ENCODE measurements around the gene ZFHX3.

Gene ZFHX3

DNA sequence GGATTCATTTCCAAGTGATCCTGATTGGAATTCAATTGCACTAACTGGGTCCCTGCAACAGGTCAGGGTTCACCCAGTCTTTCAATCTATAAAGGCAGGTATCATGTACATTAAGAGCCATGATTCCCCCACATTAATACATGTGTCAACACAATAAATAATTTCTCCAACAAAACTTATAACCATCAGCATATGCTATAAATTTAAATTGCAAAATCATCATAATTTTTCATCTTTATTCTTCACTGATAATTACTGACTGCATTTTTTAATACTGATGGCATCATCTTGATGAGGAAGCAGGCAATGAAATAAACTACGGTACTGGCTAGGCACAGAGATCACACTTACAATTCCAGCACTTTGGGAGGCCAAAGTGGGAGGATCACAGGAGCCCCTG, 59.4 kb downstream of the ZFHX3 start:
- TF ChIP-seq TEAD4 (IDR thresholded peaks at IDR 0.05) (no peak), FOXM1 (IDR thresholded peaks at IDR 0.05; ENCODE audit: borderline replicate concordance, low read depth) (no peak), CEBPB (IDR thresholded peaks at IDR 0.05) (no peak), ZBTB7A (IDR thresholded peaks at IDR 0.05; ENCODE audit: low read depth) (no peak), TCF12 (IDR thresholded peaks at IDR 0.05; ENCODE audit: low read depth) (no peak), CREB1 (IDR thresholded peaks at IDR 0.05; ENCODE audit: low read depth) (no peak), YY1 (IDR thresholded peaks at IDR 0.05; ENCODE audit: low read depth) (no peak), EGR1 (IDR thresholded peaks at IDR 0.05) (no peak), TAF1 (IDR thresholded peaks at IDR 0.05; ENCODE audit: low read depth) (no peak)
- TF ChIP-seq, protein P1, sequence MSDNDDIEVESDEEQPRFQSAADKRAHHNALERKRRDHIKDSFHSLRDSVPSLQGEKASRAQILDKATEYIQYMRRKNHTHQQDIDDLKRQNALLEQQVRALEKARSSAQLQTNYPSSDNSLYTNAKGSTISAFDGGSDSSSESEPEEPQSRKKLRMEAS (IDR thresholded peaks at IDR 0.05), result no peak
- TF ChIP-seq, protein P2, sequence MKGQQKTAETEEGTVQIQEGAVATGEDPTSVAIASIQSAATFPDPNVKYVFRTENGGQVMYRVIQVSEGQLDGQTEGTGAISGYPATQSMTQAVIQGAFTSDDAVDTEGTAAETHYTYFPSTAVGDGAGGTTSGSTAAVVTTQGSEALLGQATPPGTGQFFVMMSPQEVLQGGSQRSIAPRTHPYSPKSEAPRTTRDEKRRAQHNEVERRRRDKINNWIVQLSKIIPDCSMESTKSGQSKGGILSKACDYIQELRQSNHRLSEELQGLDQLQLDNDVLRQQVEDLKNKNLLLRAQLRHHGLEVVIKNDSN (IDR thresholded peaks at IDR 0.05), result no peak

DNA sequence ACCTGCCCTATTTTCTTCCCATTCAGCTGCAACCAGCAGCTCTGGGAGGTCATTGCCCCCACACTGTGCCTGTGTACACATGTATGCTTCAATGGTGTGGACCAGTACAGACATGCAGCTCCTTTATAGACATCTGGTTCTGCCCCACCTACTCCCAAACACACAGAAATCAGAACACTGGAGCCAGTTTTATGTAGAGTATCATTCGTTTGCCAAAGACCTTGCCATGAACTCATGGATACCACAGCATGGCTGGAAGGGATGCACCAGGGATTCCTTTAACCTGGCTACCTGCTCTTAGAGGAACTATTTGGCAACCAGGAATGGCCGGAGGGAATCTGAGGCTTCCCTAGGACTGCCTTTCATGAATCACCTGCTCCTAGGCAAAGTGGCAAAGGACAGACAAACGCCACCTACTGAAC, 60.4 kb downstream of the ZFHX3 start:
- no peak for TF ChIP-seq TEAD4 (IDR thresholded peaks at IDR 0.05)
- TF ChIP-seq, protein P2 (IDR thresholded peaks at IDR 0.05), result no peak
- no peak for TF ChIP-seq CREB1 (IDR thresholded peaks at IDR 0.05; ENCODE audit: low read depth)
- TF ChIP-seq ZBTB7A (IDR thresholded peaks at IDR 0.05; ENCODE audit: low read depth), result no peak
- TF ChIP-seq, protein P3, sequence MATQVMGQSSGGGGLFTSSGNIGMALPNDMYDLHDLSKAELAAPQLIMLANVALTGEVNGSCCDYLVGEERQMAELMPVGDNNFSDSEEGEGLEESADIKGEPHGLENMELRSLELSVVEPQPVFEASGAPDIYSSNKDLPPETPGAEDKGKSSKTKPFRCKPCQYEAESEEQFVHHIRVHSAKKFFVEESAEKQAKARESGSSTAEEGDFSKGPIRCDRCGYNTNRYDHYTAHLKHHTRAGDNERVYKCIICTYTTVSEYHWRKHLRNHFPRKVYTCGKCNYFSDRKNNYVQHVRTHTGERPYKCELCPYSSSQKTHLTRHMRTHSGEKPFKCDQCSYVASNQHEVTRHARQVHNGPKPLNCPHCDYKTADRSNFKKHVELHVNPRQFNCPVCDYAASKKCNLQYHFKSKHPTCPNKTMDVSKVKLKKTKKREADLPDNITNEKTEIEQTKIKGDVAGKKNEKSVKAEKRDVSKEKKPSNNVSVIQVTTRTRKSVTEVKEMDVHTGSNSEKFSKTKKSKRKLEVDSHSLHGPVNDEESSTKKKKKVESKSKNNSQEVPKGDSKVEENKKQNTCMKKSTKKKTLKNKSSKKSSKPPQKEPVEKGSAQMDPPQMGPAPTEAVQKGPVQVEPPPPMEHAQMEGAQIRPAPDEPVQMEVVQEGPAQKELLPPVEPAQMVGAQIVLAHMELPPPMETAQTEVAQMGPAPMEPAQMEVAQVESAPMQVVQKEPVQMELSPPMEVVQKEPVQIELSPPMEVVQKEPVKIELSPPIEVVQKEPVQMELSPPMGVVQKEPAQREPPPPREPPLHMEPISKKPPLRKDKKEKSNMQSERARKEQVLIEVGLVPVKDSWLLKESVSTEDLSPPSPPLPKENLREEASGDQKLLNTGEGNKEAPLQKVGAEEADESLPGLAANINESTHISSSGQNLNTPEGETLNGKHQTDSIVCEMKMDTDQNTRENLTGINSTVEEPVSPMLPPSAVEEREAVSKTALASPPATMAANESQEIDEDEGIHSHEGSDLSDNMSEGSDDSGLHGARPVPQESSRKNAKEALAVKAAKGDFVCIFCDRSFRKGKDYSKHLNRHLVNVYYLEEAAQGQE (IDR thresholded peaks at IDR 0.05; ENCODE audit: low read depth), result no peak
- no peak for TF ChIP-seq EP300 (IDR thresholded peaks at IDR 0.05; ENCODE audit: borderline replicate concordance)
- TF ChIP-seq EGR1 (IDR thresholded peaks at IDR 0.05), result no peak
- TF ChIP-seq TCF12 (IDR thresholded peaks at IDR 0.05; ENCODE audit: low read depth), result no peak
- no peak for TF ChIP-seq YY1 (IDR thresholded peaks at IDR 0.05; ENCODE audit: low read depth)
- TF ChIP-seq FOXM1 (IDR thresholded peaks at IDR 0.05; ENCODE audit: borderline replicate concordance, low read depth), result no peak
- TF ChIP-seq CEBPB (IDR thresholded peaks at IDR 0.05), result no peak
- TF ChIP-seq NFIC (IDR thresholded peaks at IDR 0.05), result no peak

DNA sequence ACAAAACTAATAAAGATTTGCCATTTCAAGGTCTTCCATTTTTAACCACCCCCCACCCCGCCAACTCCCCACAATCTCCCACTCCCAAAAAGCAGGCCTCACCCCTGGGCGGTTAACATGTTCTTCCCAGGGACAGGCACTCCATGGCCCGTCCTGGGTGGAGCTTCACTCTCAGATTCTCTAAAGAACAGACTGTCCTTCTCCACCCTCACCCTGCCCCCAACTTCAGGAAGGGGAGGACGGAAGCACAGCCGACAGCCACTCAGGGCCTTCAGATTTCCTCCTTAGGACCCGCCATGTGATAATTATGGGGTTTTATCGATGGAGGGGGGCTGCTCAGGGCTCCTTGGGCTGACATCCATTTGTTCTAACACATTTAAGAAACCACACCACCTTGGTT, 61.9 kb downstream of the ZFHX3 start:
- no peak for TF ChIP-seq EGR1 (IDR thresholded peaks at IDR 0.05)

DNA sequence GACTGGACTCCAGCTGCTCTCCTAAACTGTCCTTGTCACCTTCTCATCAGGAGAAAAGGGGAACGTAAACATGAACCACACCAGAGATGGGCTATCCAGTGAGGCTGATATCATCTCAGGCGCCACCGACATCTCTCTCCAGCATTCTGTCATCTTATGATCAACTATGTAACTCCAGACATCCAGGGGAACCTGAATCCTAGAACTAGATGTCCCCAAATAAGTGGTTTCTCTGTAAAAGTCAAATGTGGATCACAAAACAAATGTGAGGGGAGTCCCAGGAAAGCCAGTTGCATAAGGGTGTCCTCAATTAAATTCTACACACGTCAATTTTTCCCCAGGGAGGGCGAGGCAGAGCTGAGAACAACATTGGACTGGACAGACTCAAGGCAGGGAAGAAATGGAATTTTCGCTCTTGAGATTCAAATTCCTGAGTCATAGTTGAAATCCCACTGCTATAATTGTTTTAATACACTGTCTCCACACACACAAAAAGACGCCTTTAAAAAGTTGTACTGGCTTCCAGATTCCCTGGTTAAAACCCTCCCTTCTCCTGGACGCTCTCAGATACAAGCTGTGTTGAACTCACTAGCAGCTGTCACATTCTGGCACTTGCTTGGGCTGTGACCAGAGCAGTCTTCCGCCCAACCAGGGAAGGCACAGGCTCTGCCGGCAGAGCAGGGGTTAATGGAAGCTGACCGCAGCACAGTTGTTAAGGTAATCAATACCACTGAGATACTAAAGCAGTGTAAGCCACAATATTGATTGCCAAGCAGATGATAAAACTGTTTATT, 62.6 kb downstream of the ZFHX3 start:
- no peak for TF ChIP-seq TCF12 (IDR thresholded peaks at IDR 0.05; ENCODE audit: low read depth)
- no peak for TF ChIP-seq RAD21 (IDR thresholded peaks at IDR 0.05; ENCODE audit: low read depth)
- TF ChIP-seq, protein P1 (IDR thresholded peaks at IDR 0.05), result no peak
- TF ChIP-seq YY1 (IDR thresholded peaks at IDR 0.05; ENCODE audit: low read depth), result no peak
- no peak for TF ChIP-seq TAF1 (IDR thresholded peaks at IDR 0.05; ENCODE audit: low read depth)
- no peak for TF ChIP-seq NFIC (IDR thresholded peaks at IDR 0.05)
- TF ChIP-seq, protein P2 (IDR thresholded peaks at IDR 0.05), result no peak
- no peak for TF ChIP-seq CREB1 (IDR thresholded peaks at IDR 0.05; ENCODE audit: low read depth)
- TF ChIP-seq, protein P3 (IDR thresholded peaks at IDR 0.05; ENCODE audit: low read depth), result no peak
- TF ChIP-seq ZBTB7A (IDR thresholded peaks at IDR 0.05; ENCODE audit: low read depth), result no peak
- no peak for TF ChIP-seq EP300 (IDR thresholded peaks at IDR 0.05; ENCODE audit: borderline replicate concordance)
- no peak for TF ChIP-seq FOXM1 (IDR thresholded peaks at IDR 0.05; ENCODE audit: borderline replicate concordance, low read depth)
- no peak for TF ChIP-seq CEBPB (IDR thresholded peaks at IDR 0.05)
- TF ChIP-seq EGR1 (IDR thresholded peaks at IDR 0.05), result no peak
- no peak for TF ChIP-seq TEAD4 (IDR thresholded peaks at IDR 0.05)

DNA sequence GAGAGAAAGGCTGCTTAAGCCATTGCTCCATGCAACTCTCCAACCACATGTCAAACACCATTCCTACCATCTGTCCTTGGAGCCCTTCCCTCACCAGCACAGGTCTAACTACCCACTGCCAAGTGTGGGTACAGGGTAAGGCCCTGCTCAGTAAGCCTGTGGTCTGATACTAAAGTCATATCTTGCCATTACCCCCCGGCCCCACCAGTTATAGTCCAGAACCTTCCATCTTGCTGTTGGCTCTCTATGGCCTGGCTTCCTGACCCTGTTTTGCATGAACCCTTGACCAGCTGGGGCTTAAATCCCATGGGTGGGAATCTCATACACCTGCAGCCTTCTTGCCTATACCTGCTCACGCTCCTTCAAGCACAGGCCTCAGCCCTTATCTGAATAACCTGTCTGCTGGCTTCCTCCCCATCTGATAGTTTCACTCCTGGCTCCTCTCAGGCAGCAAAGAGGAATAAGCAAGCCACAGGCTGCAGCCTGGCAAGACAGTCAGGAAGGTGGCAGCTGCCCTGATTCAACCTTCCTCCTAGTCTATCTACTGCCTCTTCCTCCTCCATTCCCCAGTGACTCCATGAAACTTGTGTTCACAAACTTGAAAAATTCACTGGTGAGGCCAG, 64.1 kb downstream of the ZFHX3 start:
- TF ChIP-seq ZBTB7A (IDR thresholded peaks at IDR 0.05; ENCODE audit: low read depth), result no peak
- TF ChIP-seq EP300 (IDR thresholded peaks at IDR 0.05; ENCODE audit: borderline replicate concordance), result no peak
- TF ChIP-seq TCF12 (IDR thresholded peaks at IDR 0.05; ENCODE audit: low read depth), result no peak
- TF ChIP-seq, protein P1 (IDR thresholded peaks at IDR 0.05), result no peak
- TF ChIP-seq, protein P2 (IDR thresholded peaks at IDR 0.05), result no peak
- TF ChIP-seq EGR1 (IDR thresholded peaks at IDR 0.05), result no peak
- TF ChIP-seq CEBPB (IDR thresholded peaks at IDR 0.05), result no peak
- no peak for TF ChIP-seq YY1 (IDR thresholded peaks at IDR 0.05; ENCODE audit: low read depth)
- TF ChIP-seq, protein P3 (IDR thresholded peaks at IDR 0.05; ENCODE audit: low read depth), result no peak
- TF ChIP-seq TEAD4 (IDR thresholded peaks at IDR 0.05), result no peak
- TF ChIP-seq CREB1 (IDR thresholded peaks at IDR 0.05; ENCODE audit: low read depth), result no peak
- TF ChIP-seq FOXM1 (IDR thresholded peaks at IDR 0.05; ENCODE audit: borderline replicate concordance, low read depth), result no peak
- TF ChIP-seq NFIC (IDR thresholded peaks at IDR 0.05), result no peak
- TF ChIP-seq TAF1 (IDR thresholded peaks at IDR 0.05; ENCODE audit: low read depth), result no peak
